Lower leg skin (tissue), 3 donors: ENCODE data around the gene GPR155.

ENCODE experiments used
- POLR2A ChIP-seq, 2 donors: fragments of 450-650 bp; IDR thresholded peaks; one replicate each; pipeline ENCODE4 v1.6.1; 2016 to 2017; ENCODE audit warnings: antibody characterized with exemption in 2 of 2, mild to moderate bottlenecking in 1 of 2, moderate library complexity in 1 of 2
- TF ChIP-seq, protein P1 (sequence below), 3 donors: fragments of 450-650 bp; IDR thresholded peaks; one replicate each; pipeline ENCODE4 v1.5.1; 2016; ENCODE audit warnings: antibody characterized with exemption in 3 of 3, mild to moderate bottlenecking in 3 of 3, moderate library complexity in 2 of 3

DNA sequence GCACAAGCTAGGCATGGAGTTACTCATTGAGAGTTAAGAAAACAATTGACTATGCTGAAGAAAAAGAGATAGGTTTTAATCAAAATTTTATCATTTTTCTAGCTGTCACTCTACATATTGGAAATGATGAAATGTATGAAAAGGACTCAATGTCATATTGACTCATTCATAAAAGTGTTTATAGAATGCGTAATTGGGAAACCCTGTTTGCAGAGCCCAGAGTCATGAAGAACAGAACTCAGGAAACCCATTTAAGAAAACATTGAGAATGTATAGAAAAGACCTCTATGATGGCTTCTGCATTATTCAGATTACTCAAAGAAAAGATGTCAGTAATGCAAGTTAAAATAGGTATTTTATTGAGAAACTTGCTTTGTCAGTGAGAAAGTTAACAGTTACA lies 54.9 kb downstream of the GPR155 start:
- TF ChIP-seq, protein P1, sequence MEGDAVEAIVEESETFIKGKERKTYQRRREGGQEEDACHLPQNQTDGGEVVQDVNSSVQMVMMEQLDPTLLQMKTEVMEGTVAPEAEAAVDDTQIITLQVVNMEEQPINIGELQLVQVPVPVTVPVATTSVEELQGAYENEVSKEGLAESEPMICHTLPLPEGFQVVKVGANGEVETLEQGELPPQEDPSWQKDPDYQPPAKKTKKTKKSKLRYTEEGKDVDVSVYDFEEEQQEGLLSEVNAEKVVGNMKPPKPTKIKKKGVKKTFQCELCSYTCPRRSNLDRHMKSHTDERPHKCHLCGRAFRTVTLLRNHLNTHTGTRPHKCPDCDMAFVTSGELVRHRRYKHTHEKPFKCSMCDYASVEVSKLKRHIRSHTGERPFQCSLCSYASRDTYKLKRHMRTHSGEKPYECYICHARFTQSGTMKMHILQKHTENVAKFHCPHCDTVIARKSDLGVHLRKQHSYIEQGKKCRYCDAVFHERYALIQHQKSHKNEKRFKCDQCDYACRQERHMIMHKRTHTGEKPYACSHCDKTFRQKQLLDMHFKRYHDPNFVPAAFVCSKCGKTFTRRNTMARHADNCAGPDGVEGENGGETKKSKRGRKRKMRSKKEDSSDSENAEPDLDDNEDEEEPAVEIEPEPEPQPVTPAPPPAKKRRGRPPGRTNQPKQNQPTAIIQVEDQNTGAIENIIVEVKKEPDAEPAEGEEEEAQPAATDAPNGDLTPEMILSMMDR (IDR thresholded peaks at IDR 0.05): no peak
- TF ChIP-seq POLR2A (IDR thresholded peaks at IDR 0.05): no peak
